ENCODE data around the gene YAP1.
"Not testable (repeated sequence)": the region's sequence is repeated elsewhere in the genome, so short reads cannot be mapped to it uniquely, and the experiment has no call there.

Gene YAP1

GRCh38 chr11:102200325-102200724, 90.1 kb downstream of the YAP1 start:
- DNase-seq (ENCODE audit: low spot score) = not testable (repeated sequence)

- no peak for DNase-seq (ENCODE audit: low spot score)
Measured at GRCh38 chr11:102201776-102202175, 91.5 kb downstream of the YAP1 start.

- no peak for DNase-seq (ENCODE audit: low spot score)
Measured at GRCh38 chr11:102202972-102203371, 92.7 kb downstream of the YAP1 start.

- no peak for DNase-seq (ENCODE audit: low spot score)
Measured at GRCh38 chr11:102204174-102204573, 93.9 kb downstream of the YAP1 start.

- no peak for DNase-seq (ENCODE audit: low spot score)
Measured at GRCh38 chr11:102205805-102206204, 95.6 kb downstream of the YAP1 start.

- no peak for DNase-seq (ENCODE audit: low spot score)
Measured at GRCh38 chr11:102208835-102209234, 98.6 kb downstream of the YAP1 start.

GRCh38 chr11:102214623-102215022, 104.4 kb downstream of the YAP1 start:
- no peak for DNase-seq (ENCODE audit: low spot score)

- no peak for DNase-seq (ENCODE audit: low spot score)
Measured at GRCh38 chr11:102216433-102217075, 106.3 kb downstream of the YAP1 start.

- no peak for DNase-seq (ENCODE audit: low spot score)
Measured at GRCh38 chr11:102220728-102221467, 110.7 kb downstream of the YAP1 start.

- DNase-seq (ENCODE audit: low spot score) = no peak
Measured at GRCh38 chr11:102223859-102224258, 113.6 kb downstream of the YAP1 start.

- no peak for DNase-seq (ENCODE audit: low spot score)
Measured at GRCh38 chr11:102225689-102226568, 115.7 kb downstream of the YAP1 start.

GRCh38 chr11:102226702-102227490, 116.6 kb downstream of the YAP1 start:
- no peak for DNase-seq (ENCODE audit: low spot score)

GRCh38 chr11:102229510-102230123, 119.4 kb downstream of the YAP1 start:
- no peak for DNase-seq (ENCODE audit: low spot score)

GRCh38 chr11:102230186-102230585, 119.9 kb downstream of the YAP1 start:
- no peak for DNase-seq (ENCODE audit: low spot score)

- DNase-seq (ENCODE audit: low spot score) = no peak
Measured at GRCh38 chr11:102230911-102231310, 120.7 kb downstream of the YAP1 start.

- DNase-seq (ENCODE audit: low spot score) = no peak
Measured at GRCh38 chr11:102234779-102235439, 124.7 kb downstream of the YAP1 start.

GRCh38 chr11:102237096-102237735, 127.0 kb downstream of the YAP1 start:
- DNase-seq (ENCODE audit: low spot score) = no peak

- no peak for DNase-seq (ENCODE audit: low spot score)
Measured at GRCh38 chr11:102238391-102238821, 128.2 kb downstream of the YAP1 start.

- no peak for DNase-seq (ENCODE audit: low spot score)
Measured at GRCh38 chr11:102239448-102239847, 129.2 kb downstream of the YAP1 start.

GRCh38 chr11:102239911-102240310, 129.7 kb downstream of the YAP1 start:
- no peak for DNase-seq (ENCODE audit: low spot score)
